ENCODE data around the gene MAML3. TPM values are rescaled to one million over a fixed set of nuclear protein-coding genes. Genes with fewer than 3 reads are reported as not detected.

Gene MAML3
- 4.3 TPM for total RNA-seq
- 5.2 TPM for polyA plus RNA-seq
- long read RNA-seq, donor 1 = 0 reads
- long read RNA-seq, donor 2 = 0 reads
- long read RNA-seq, donor 3 = 0 reads
- long read RNA-seq, donor 4 = 0 reads
- long read RNA-seq, donor 5 = 0 reads
- long read RNA-seq, donor 6 = 0 reads
- long read RNA-seq, donor 7, partial matches to known transcripts = 6 of 6 reads
- long read RNA-seq, donor 7, other reads (novel, unspliced or antisense) = 0 of 6 reads
- long read RNA-seq, donor 8 = 0 reads
- long read RNA-seq, donor 9, partial matches to known transcripts = 19 of 19 reads
- long read RNA-seq, donor 9, other reads (novel, unspliced or antisense) = 0 of 19 reads
- long read RNA-seq, donor 10, partial matches to known transcripts = 5 of 5 reads
- long read RNA-seq, donor 10, other reads (novel, unspliced or antisense) = 0 of 5 reads

DNA sequence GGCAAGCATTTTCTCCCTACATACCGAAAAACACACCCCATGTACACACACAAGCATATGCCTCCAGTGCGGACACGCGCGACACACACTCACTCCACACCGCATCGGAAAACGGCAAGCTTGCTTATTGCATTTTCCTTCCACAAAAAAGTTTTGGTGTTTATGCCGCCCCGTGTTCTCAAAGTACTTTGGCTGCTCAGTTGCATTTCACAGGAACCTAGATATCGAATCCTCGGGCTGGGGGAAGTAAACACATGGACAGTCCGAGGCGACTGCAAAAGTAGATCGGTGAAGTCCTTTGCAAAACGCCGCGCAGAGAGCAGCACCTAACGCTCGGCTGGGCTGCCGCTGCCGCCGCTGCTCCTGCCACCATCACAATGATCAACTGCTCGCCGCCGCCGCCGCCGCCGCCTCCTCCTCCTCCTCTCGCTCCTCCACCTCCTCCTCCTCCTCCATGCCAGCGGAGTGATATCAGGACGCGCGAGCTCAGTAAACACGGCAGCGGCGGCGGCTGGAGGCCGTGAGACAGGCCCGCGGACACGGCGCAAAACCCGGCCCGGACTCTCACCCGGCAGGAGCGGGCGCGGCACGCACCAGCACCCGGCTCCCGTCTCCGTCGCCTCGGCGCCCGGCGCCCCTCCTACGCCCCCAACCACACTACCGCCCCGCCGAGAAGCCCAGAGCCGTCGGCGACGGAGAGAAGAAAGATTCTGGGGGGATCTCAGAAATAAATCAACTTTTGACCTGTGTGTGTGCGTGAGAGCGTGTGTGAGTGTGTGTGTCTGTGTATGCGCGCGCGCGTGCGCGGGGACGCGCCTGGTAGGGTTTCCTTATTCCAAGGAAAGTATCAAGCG lies at the start of gene MAML3:
Gene MAML3, minus strand, starts transcription at position 467 of the 854 bp plus-strand sequence. CDS start 857 bp downstream, outside the sequence.
- DNase-seq (ENCODE audit: low read depth in 6 of 9, low spot score in 9 of 9) = peak in 8 of 9 donors; percentile 68 to 96 (median 88)
- Histone ChIP-seq H3K36me3 (ENCODE audit: control insufficient read depth in 2 of 2, insufficient read depth in 2 of 2, low read length in 1 of 2) (no peaks in the 10 kb centered on the region), H3K9me3 (ENCODE audit: control insufficient read depth in 2 of 2, insufficient read depth in 1 of 2, low read length in 1 of 2) (no peaks in the 10 kb centered on the region), H3K27me3 (ENCODE audit: control insufficient read depth in 2 of 2, insufficient read depth in 1 of 2, low read length in 1 of 2) (no peaks in the 10 kb centered on the region), H3K27ac (ENCODE audit: low read depth in 1 of 2, low read length in 1 of 2) (peak within 1 kb of the TSS; percentile 96 to 99), H3K4me1 (ENCODE audit: control insufficient read depth in 2 of 2, insufficient read depth in 2 of 2, low read length in 2 of 2) (peaks cover 16 to 30% of the 10 kb centered on the region in 2 donors), H3K4me3 (ENCODE audit: low read length in 2 of 2) (peak within 1 kb of the TSS; percentile 59 to 91)
- under 1% methylated on average over 79 of the region's 79 CpGs for WGBS

DNA sequence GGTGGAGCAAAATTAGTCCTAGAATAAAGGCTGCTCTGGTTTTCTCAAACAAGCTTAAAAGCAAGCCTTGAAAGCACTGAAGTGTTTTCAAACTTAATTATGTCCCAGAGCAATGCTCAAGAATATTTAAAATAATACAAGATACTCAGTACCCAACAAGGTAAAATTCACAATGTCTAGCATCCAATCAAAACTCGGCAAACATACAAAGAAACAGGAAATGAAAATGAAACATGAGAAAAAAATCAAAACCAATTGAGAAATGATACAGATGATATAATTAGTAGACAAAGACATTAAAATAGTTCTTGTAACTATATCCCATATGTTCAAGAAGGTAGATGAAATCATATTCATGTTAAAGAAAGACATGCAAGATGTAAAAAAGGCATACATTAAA lies 45.0 kb upstream of the MAML3 start:
- no peak for DNase-seq (ENCODE audit: low read depth in 6 of 9, low spot score in 9 of 9)
- H3K4me1 ChIP-seq (ENCODE audit: control insufficient read depth in 2 of 2, insufficient read depth in 2 of 2, low read length in 2 of 2) = no peaks in the 10 kb centered on the region
- no peak overlapping the region for H3K4me3 ChIP-seq (ENCODE audit: low read length in 2 of 2)
- H3K27ac ChIP-seq (ENCODE audit: low read depth in 1 of 2, low read length in 1 of 2) = no peak overlapping the region
- 92% methylated on average over 1 of the region's 1 CpG for WGBS
- no peaks in the 10 kb centered on the region for H3K27me3 ChIP-seq (ENCODE audit: control insufficient read depth in 2 of 2, insufficient read depth in 1 of 2, low read length in 1 of 2)
- H3K36me3 ChIP-seq (ENCODE audit: control insufficient read depth in 2 of 2, insufficient read depth in 2 of 2, low read length in 1 of 2) = no peaks in the 10 kb centered on the region
- H3K9me3 ChIP-seq (ENCODE audit: control insufficient read depth in 2 of 2, insufficient read depth in 1 of 2, low read length in 1 of 2) = no peaks in the 10 kb centered on the region

- DNase-seq (ENCODE audit: low read depth in 6 of 9, low spot score in 9 of 9) = no peak
- H3K4me3 ChIP-seq (ENCODE audit: low read length in 2 of 2) = no peak overlapping the region
- no peaks in the 10 kb centered on the region for H3K4me1 ChIP-seq (ENCODE audit: control insufficient read depth in 2 of 2, insufficient read depth in 2 of 2, low read length in 2 of 2)
- 94% methylated on average over 6 of the region's 6 CpGs for whole genome bisulfite sequencing
- no peaks in the 10 kb centered on the region for H3K36me3 ChIP-seq (ENCODE audit: control insufficient read depth in 2 of 2, insufficient read depth in 2 of 2, low read length in 1 of 2)
- H3K27me3 ChIP-seq (ENCODE audit: control insufficient read depth in 2 of 2, insufficient read depth in 1 of 2, low read length in 1 of 2) = no peaks in the 10 kb centered on the region
- H3K9me3 ChIP-seq (ENCODE audit: control insufficient read depth in 2 of 2, insufficient read depth in 1 of 2, low read length in 1 of 2) = no peaks in the 10 kb centered on the region
- H3K27ac ChIP-seq (ENCODE audit: low read depth in 1 of 2, low read length in 1 of 2) = no peak overlapping the region
Observed at GRCh38 chr4:140195806-140196205, 41.8 kb upstream of the MAML3 start.

DNA sequence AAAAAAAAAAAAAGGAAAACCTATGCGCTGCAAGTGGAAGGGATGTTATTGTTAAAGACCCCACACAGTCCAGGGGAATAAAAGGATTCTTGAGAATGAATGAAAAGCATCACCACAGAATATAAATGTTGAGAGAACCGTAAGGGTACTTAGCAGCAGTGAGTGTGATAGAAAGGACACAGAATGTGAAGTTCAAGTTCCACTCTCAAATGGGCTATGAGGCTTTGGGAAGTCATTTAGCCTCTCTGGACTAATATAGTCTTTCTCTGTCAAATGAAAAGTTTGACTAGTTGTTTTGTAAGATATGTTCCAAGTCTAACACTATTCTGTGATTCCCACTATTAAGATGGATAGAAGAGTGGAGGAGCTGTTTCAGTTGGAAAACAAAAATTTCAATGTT lies 35.8 kb upstream of the MAML3 start:
- Histone ChIP-seq H3K9me3 (ENCODE audit: control insufficient read depth in 2 of 2, insufficient read depth in 1 of 2, low read length in 1 of 2) (no peaks in the 10 kb centered on the region), H3K27me3 (ENCODE audit: control insufficient read depth in 2 of 2, insufficient read depth in 1 of 2, low read length in 1 of 2) (no peaks in the 10 kb centered on the region), H3K36me3 (ENCODE audit: control insufficient read depth in 2 of 2, insufficient read depth in 2 of 2, low read length in 1 of 2) (no peaks in the 10 kb centered on the region), H3K4me1 (ENCODE audit: control insufficient read depth in 2 of 2, insufficient read depth in 2 of 2, low read length in 2 of 2) (no peaks in the 10 kb centered on the region), H3K27ac (ENCODE audit: low read depth in 1 of 2, low read length in 1 of 2) (no peak overlapping the region), H3K4me3 (ENCODE audit: low read length in 2 of 2) (no peak overlapping the region)
- no peak for DNase-seq (ENCODE audit: low read depth in 6 of 9, low spot score in 9 of 9)
- whole genome bisulfite sequencing = 95% methylated on average over 2 of the region's 2 CpGs

- Histone ChIP-seq H3K27me3 (ENCODE audit: control insufficient read depth in 2 of 2, insufficient read depth in 1 of 2, low read length in 1 of 2) (no peaks in the 10 kb centered on the region), H3K36me3 (ENCODE audit: control insufficient read depth in 2 of 2, insufficient read depth in 2 of 2, low read length in 1 of 2) (no peaks in the 10 kb centered on the region), H3K9me3 (ENCODE audit: control insufficient read depth in 2 of 2, insufficient read depth in 1 of 2, low read length in 1 of 2) (no peaks in the 10 kb centered on the region), H3K27ac (ENCODE audit: low read depth in 1 of 2, low read length in 1 of 2) (no peak overlapping the region), H3K4me3 (ENCODE audit: low read length in 2 of 2) (no peak overlapping the region), H3K4me1 (ENCODE audit: control insufficient read depth in 2 of 2, insufficient read depth in 2 of 2, low read length in 2 of 2) (no peaks in the 10 kb centered on the region)
- DNase-seq (ENCODE audit: low read depth in 6 of 9, low spot score in 9 of 9) = no peak
- 98% methylated on average over 2 of the region's 2 CpGs for WGBS
Observed at GRCh38 chr4:140188975-140189374, 35.0 kb upstream of the MAML3 start.

DNA sequence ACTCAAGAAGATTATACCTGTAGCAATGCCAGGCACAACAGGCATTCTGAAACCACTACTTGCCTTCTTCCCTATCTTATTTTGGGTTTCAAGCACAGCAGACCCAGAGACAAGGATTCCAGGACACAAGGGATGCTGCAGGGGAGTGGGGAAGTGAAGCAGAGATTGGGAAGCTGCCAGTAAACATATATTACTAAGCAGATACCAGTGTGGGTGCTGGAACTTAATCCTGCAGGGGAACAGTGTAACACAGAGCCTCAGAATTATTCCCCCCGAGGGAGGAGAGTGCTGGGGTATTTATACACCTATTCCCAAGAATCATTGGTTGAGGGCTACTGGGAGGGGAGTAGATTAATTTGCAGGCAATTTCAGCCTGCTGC lies 33.3 kb upstream of the MAML3 start:
- H3K27me3 ChIP-seq (ENCODE audit: control insufficient read depth in 2 of 2, insufficient read depth in 1 of 2, low read length in 1 of 2) = no peaks in the 10 kb centered on the region
- DNase-seq (ENCODE audit: low read depth in 6 of 9, low spot score in 9 of 9) = no peak
- WGBS = 93% methylated on average over 1 of the region's 1 CpG
- no peaks in the 10 kb centered on the region for H3K4me1 ChIP-seq (ENCODE audit: control insufficient read depth in 2 of 2, insufficient read depth in 2 of 2, low read length in 2 of 2)
- no peak overlapping the region for H3K27ac ChIP-seq (ENCODE audit: low read depth in 1 of 2, low read length in 1 of 2)
- H3K9me3 ChIP-seq (ENCODE audit: control insufficient read depth in 2 of 2, insufficient read depth in 1 of 2, low read length in 1 of 2) = no peaks in the 10 kb centered on the region
- H3K4me3 ChIP-seq (ENCODE audit: low read length in 2 of 2) = no peak overlapping the region
- no peaks in the 10 kb centered on the region for H3K36me3 ChIP-seq (ENCODE audit: control insufficient read depth in 2 of 2, insufficient read depth in 2 of 2, low read length in 1 of 2)

DNA sequence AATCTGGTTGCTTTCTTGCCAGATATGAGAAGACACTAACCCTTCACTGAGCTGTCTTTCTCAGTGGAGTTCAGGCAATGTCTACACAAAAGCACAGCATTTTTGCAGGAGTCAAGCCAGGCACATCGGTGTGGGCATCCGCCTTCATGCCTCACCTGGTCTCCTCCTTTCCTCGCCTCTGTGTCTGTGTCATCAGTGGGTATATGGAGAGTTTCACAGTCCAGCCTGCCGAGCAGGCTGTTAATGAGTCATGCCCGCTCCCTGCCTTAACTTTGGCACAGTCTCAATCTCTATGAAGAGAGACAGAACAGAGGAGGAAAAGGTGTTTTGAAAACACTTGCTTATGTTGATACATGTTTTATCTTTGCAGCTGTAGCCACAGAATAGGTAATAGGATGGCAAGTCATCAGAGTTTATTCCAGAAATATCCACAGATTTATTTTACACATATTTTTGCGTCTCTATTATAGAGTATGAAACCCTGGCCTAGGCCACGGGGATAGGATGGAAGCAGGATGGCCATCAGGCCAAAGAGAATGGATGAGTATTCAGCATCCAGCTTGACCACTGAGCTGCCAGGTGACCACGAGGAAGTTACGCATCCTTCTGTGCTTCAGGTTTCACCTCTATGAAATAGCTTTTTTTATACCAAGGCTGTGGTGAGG lies 32.8 kb upstream of the MAML3 start:
- Histone ChIP-seq H3K9me3 (ENCODE audit: control insufficient read depth in 2 of 2, insufficient read depth in 1 of 2, low read length in 1 of 2) (no peaks in the 10 kb centered on the region), H3K27ac (ENCODE audit: low read depth in 1 of 2, low read length in 1 of 2) (no peak overlapping the region), H3K36me3 (ENCODE audit: control insufficient read depth in 2 of 2, insufficient read depth in 2 of 2, low read length in 1 of 2) (no peaks in the 10 kb centered on the region), H3K4me1 (ENCODE audit: control insufficient read depth in 2 of 2, insufficient read depth in 2 of 2, low read length in 2 of 2) (no peaks in the 10 kb centered on the region), H3K4me3 (ENCODE audit: low read length in 2 of 2) (no peak overlapping the region), H3K27me3 (ENCODE audit: control insufficient read depth in 2 of 2, insufficient read depth in 1 of 2, low read length in 1 of 2) (no peaks in the 10 kb centered on the region)
- no peak for DNase-seq (ENCODE audit: low read depth in 6 of 9, low spot score in 9 of 9)
- 96% methylated on average over 9 of the region's 9 CpGs for WGBS

GRCh38 chr4:140186082-140186438 lies 32.1 kb upstream of the MAML3 start:
- Histone ChIP-seq H3K9me3 (ENCODE audit: control insufficient read depth in 2 of 2, insufficient read depth in 1 of 2, low read length in 1 of 2) (no peaks in the 10 kb centered on the region), H3K27me3 (ENCODE audit: control insufficient read depth in 2 of 2, insufficient read depth in 1 of 2, low read length in 1 of 2) (no peaks in the 10 kb centered on the region), H3K36me3 (ENCODE audit: control insufficient read depth in 2 of 2, insufficient read depth in 2 of 2, low read length in 1 of 2) (no peaks in the 10 kb centered on the region), H3K4me1 (ENCODE audit: control insufficient read depth in 2 of 2, insufficient read depth in 2 of 2, low read length in 2 of 2) (no peaks in the 10 kb centered on the region), H3K4me3 (ENCODE audit: low read length in 2 of 2) (no peak overlapping the region), H3K27ac (ENCODE audit: low read depth in 1 of 2, low read length in 1 of 2) (no peak overlapping the region)
- no peak for DNase-seq (ENCODE audit: low read depth in 6 of 9, low spot score in 9 of 9)
- WGBS = over 99% methylated on average over 8 of the region's 8 CpGs
